ENCODE results near the gene MEX3D. TPM values are rescaled to one million over a fixed set of nuclear protein-coding genes. Genes with fewer than 3 reads are reported as not detected.

MEX3D gene
- polyA plus RNA-seq, 2 of the 4 experiments (the other 2 are of a cell fraction): 2.1 to 7.1 TPM

DNA sequence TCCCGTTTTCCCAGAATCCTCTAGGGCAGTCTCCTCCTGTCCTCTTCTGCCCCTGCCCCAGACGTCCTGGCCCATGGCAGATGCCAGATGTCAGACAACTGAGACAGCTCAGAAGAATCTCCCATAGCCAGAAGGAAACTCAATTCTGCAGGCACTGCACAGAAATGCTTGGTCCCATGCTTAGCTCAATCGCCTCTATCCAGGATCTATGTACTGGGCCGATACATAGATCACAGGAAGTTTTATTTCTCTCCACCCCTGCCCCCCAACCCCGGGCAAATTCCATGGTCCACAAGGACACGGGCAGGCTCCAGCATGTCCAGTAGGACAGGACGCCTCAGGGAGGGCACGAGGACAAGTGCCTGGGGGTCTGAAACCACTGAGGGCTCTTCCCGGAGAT is 19.7 kb upstream of the MEX3D start (continued):
- TF ChIP-seq MAZ (IDR thresholded peaks at IDR 0.05; ENCODE audit: borderline replicate concordance, low read depth, low read length) (no peak), ZFP36 (IDR thresholded peaks at IDR 0.05; ENCODE audit: borderline replicate concordance, partially characterized antibody) (no peak), CBX2 (IDR thresholded peaks at IDR 0.05; ENCODE audit: borderline replicate concordance, low read depth) (no peak), RFX5 (IDR thresholded peaks at IDR 0.05) (no peak)

DNA sequence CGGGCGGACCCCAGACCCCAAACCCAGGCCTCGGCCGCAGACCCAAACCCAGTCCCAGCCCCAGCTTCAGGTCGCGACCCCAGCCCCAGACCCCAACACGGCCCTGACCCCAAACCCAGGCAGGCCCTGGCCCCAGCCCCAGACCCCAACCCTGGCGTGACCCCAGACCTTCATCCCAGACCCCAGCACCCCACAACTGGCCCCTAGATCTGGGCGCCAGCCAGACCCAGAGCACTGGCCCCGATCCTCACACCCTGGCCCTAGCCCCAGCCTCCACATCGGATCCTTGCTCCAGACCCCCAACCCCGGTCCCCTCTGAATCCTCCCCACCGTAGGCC is 17.1 kb upstream of the MEX3D start:
- Histone ChIP-seq H3K9me3 (no peaks in the 10 kb centered on the region), H3K4me3 (no peak overlapping the region), H3K27ac (no peak overlapping the region), H3K4me2 (no peak overlapping the region), H3K4me1 (peaks cover 14% of the 10 kb centered on the region)
- no peak for FAIRE-seq
- no CpG with 5 or more reads among the region's 13 CpGs for WGBS (ENCODE audit: missing lambda C conversion rate)
- TF ChIP-seq, protein P1, sequence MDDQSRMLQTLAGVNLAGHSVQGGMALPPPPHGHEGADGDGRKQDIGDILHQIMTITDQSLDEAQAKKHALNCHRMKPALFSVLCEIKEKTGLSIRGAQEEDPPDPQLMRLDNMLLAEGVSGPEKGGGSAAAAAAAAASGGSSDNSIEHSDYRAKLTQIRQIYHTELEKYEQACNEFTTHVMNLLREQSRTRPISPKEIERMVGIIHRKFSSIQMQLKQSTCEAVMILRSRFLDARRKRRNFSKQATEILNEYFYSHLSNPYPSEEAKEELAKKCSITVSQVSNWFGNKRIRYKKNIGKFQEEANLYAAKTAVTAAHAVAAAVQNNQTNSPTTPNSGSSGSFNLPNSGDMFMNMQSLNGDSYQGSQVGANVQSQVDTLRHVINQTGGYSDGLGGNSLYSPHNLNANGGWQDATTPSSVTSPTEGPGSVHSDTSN (IDR thresholded peaks at IDR 0.05): no peak
- TF ChIP-seq, protein P2, sequence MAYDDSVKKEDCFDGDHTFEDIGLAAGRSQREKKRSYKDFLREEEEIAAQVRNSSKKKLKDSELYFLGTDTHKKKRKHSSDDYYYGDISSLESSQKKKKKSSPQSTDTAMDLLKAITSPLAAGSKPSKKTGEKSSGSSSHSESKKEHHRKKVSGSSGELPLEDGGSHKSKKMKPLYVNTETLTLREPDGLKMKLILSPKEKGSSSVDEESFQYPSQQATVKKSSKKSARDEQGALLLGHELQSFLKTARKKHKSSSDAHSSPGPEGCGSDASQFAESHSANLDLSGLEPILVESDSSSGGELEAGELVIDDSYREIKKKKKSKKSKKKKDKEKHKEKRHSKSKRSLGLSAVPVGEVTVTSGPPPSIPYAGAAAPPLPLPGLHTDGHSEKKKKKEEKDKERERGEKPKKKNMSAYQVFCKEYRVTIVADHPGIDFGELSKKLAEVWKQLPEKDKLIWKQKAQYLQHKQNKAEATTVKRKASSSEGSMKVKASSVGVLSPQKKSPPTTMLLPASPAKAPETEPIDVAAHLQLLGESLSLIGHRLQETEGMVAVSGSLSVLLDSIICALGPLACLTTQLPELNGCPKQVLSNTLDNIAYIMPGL (CRISPR knock-in tag; IDR thresholded peaks at IDR 0.05; ENCODE audit: borderline replicate concordance): no peak
- TF ChIP-seq NPAS2 (CRISPR knock-in tag; IDR thresholded peaks at IDR 0.05; ENCODE audit: borderline replicate concordance) (no peak), SMC3 (IDR thresholded peaks at IDR 0.05) (no peak), CEBPB (IDR thresholded peaks at IDR 0.05) (no peak), GATA3 (IDR thresholded peaks at IDR 0.05; ENCODE audit: borderline replicate concordance) (no peak), FOSB (CRISPR knock-in tag; IDR thresholded peaks at IDR 0.05) (no peak), JUN (IDR thresholded peaks at IDR 0.05) (no peak), RAD21 (conservative IDR thresholded peaks at IDR 0.05 in 1 of 2, IDR thresholded peaks at IDR 0.05 in 1 of 2) (no peak), POLR2AphosphoS2 (conservative IDR thresholded peaks at IDR 0.05; ENCODE audit: low read length) (no peak), FOSL2 (IDR thresholded peaks at IDR 0.05) (no peak), FOSL2 (CRISPR knock-in tag; IDR thresholded peaks at IDR 0.05) (no peak), CHD2 (IDR thresholded peaks at IDR 0.05; ENCODE audit: low read length, partially characterized antibody) (no peak), EP300 (IDR thresholded peaks at IDR 0.05) (no peak)
- no peak for ATAC-seq
- POLR2A ChIA-PET: no interaction called here
- CTCF ChIA-PET: interaction anchor here (1.1 kb wide), 1 partner anchor 39 kb away, joined by 3 read pairs; no protein-coding TSS in a partner anchor
- no peak for DNase-seq (ENCODE audit: low read depth in 1 of 2, low spot score in 1 of 2)

DNA sequence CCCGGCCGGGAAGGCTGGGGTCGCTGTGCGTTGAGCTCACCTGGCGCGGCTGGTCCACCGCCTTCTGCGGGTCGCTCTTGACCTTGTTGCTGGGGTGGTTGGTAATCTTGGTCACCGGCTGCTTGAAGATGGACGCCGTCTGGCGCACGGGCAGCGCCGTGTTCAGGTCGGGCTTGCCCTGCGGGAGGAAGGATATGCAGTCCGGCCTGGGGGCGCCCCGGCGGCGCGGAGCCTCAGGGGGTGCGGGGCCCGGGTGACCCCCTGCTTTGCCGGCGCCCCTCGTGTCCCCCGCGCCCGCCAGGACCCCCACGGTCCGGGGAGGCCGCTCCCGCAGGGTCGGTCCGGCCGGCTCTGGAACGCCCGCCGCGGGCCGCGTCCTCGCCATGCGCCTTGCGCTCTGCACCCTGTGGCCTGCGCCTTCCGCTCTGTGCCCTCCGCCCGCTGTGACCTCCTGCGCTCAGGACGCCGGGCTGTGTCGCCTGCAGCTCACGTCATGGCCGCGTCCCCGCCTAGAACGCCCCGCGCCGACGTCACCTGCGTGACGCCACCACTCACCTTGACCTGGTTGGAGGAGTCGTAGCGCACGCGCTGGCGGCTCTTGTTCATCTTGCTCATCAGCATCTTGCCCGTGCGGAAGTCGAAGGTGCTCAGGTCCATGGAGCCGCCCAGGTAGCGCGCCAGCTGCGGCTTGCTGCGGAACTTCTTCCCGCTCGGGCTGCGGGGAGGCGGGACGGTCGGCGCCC is 16.5 kb upstream of the MEX3D start:
- Histone ChIP-seq H3K27ac (no peak overlapping the region), H3K9me3 (no peaks in the 10 kb centered on the region), H3K4me3 (no peak overlapping the region), H3K4me1 (peaks cover 8% of the 10 kb centered on the region; the same call in 1 of the 3 replicates), H3K4me2 (no peak overlapping the region)
- CTCF ChIA-PET: interaction anchor here (1.1 kb wide), 1 partner anchor 39 kb away, joined by 3 read pairs; no protein-coding TSS in a partner anchor
- POLR2A ChIA-PET: no interaction called here
- no peak for DNase-seq (ENCODE audit: low read depth in 1 of 2, low spot score in 1 of 2)
- TF ChIP-seq RAD21 (conservative IDR thresholded peaks at IDR 0.05 in 1 of 2, IDR thresholded peaks at IDR 0.05 in 1 of 2) (no peak), SREBF2 (IDR thresholded peaks at IDR 0.05) (no peak), CHD4 (IDR thresholded peaks at IDR 0.05; ENCODE audit: borderline replicate concordance) (no peak), NPAS2 (CRISPR knock-in tag; IDR thresholded peaks at IDR 0.05; ENCODE audit: borderline replicate concordance) (no peak)
- TF ChIP-seq, protein P1 (IDR thresholded peaks at IDR 0.05): no peak
- TF ChIP-seq, protein P3, sequence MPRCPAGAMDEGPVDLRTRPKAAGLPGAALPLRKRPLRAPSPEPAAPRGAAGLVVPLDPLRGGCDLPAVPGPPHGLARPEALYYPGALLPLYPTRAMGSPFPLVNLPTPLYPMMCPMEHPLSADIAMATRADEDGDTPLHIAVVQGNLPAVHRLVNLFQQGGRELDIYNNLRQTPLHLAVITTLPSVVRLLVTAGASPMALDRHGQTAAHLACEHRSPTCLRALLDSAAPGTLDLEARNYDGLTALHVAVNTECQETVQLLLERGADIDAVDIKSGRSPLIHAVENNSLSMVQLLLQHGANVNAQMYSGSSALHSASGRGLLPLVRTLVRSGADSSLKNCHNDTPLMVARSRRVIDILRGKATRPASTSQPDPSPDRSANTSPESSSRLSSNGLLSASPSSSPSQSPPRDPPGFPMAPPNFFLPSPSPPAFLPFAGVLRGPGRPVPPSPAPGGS (IDR thresholded peaks at IDR 0.05): no peak
- no peak for FAIRE-seq
- WGBS (ENCODE audit: missing lambda C conversion rate): 96% methylated on average over 65 of the region's 87 CpGs
- ATAC-seq: 0 out of 6 replicates have a peak, but pooled peaks of 1 of the 2 experiments have one; percentile 19

Data from A549 (cell line).